ENCODE data around the gene XPO5. TPM values are rescaled to one million over a fixed set of nuclear protein-coding genes. Genes with fewer than 3 reads are reported as not detected.
A peak's percentile ranks its signal among the peaks of the same experiment; 100 is the strongest.

The XPO5 gene
- total RNA-seq, 1 experiment from 2014 or later = 57.9 TPM

DNA sequence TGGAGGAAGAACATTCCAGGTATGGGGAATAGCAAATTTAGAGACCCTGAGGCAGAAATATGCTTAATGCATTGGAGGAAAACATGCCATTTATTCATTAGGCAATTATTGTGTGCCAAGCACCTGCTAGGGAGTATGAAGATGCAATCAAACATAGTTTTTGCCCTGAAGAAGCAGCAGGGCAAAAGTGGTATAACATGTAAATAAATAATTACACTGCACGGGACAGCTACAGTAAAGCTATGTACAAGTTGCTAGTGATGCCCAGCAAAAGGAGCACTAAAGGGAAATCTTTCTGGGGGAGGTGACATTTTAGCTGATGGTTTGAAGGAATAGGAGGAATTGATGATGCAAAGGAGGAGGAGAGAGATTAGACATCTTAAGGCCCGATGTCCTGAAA lies 99.1 kb downstream of the XPO5 start:
- H3K27ac ChIP-seq (ENCODE audit: low read length) = no peak overlapping the region
- peak overlapping the region; percentile 94 for H3K4me2 ChIP-seq (ENCODE audit: low read depth, low read length, poor library complexity, severe bottlenecking)
- H3K4me3 ChIP-seq (ENCODE audit: low read length) = peak overlapping the region; percentile 95
- H3K27me3 ChIP-seq (ENCODE audit: low read length) = no peaks in the 10 kb centered on the region
- H3K9ac ChIP-seq (ENCODE audit: low read length) = peak overlapping the region; percentile 81
- H3K4me1 ChIP-seq (ENCODE audit: low read length) = peaks cover 32% of the 10 kb centered on the region
- H3K9me3 ChIP-seq (ENCODE audit: low read length) = no peaks in the 10 kb centered on the region
- no peaks in the 10 kb centered on the region for H3K9me2 ChIP-seq (replicated peaks; ENCODE audit: insufficient read depth, low read length)
- peaks cover 39% of the 10 kb centered on the region for H3K79me2 ChIP-seq (ENCODE audit: low read length)
- H4K20me1 ChIP-seq (ENCODE audit: insufficient read depth, low read depth, low read length) = no peaks in the 10 kb centered on the region
- no peaks in the 10 kb centered on the region for H3K36me3 ChIP-seq (ENCODE audit: insufficient read depth, low read length)
- H2AFZ ChIP-seq (ENCODE audit: low read length) = peak overlapping the region; percentile 30
- DNase-seq = no peak

DNA sequence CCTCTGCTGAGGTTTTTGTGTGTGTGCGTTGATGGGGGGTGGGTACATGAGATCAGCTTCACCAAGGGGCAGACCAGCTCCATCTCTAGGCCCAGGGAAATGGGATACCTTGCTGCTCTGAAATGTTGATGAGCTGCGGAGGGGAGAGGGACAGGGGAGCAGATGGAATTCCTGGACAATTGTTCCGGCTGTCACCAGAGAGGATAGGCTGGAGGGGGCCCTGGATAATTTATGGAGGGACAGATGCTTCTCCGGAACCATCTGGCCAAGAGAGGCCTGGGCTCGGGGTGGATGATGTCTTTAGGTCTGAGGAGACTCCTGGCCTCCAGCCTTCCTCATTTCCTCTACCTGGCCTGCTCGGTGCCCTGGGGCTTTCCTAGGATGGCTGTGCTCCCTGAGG lies 100.3 kb downstream of the XPO5 start:
- Histone ChIP-seq H3K36me3 (ENCODE audit: insufficient read depth, low read length) (no peaks in the 10 kb centered on the region), H3K9me2 (replicated peaks; ENCODE audit: insufficient read depth, low read length) (no peaks in the 10 kb centered on the region), H3K9me3 (ENCODE audit: low read length) (no peaks in the 10 kb centered on the region), H3K79me2 (ENCODE audit: low read length) (peaks cover 29% of the 10 kb centered on the region), H3K4me1 (ENCODE audit: low read length) (peaks cover 25% of the 10 kb centered on the region), H3K4me3 (ENCODE audit: low read length) (no peak overlapping the region), H3K4me2 (ENCODE audit: low read depth, low read length, poor library complexity, severe bottlenecking) (no peak overlapping the region), H4K20me1 (ENCODE audit: insufficient read depth, low read depth, low read length) (no peaks in the 10 kb centered on the region), H3K9ac (ENCODE audit: low read length) (no peak overlapping the region), H2AFZ (ENCODE audit: low read length) (no peak overlapping the region), H3K27ac (ENCODE audit: low read length) (no peak overlapping the region), H3K27me3 (ENCODE audit: low read length) (no peaks in the 10 kb centered on the region)
- DNase-seq = no peak

DNA sequence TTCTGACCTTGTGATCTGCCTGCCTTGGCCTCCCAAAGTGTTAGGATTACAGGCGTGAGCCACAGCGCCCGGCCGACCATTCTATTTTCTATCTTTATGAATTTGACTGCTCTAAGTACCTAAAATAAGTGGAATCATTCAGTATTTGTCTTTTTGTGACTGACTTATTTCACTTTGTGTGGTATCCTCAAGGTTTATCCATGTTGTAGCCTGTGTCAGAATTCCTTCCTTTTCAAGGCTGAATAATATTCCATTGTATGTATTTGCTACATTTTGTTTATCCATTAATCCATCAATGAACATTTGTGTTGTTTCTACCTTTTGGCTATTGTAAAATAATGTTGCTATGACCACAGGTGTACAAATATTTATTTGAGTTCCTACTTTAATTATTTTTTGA lies 103.3 kb downstream of the XPO5 start:
- peaks cover 1% of the 10 kb centered on the region for H3K79me2 ChIP-seq (ENCODE audit: low read length)
- H3K27ac ChIP-seq (ENCODE audit: low read length) = no peak overlapping the region
- peaks cover 6% of the 10 kb centered on the region for H3K4me1 ChIP-seq (ENCODE audit: low read length)
- H3K4me2 ChIP-seq (ENCODE audit: low read depth, low read length, poor library complexity, severe bottlenecking) = no peak overlapping the region
- no peaks in the 10 kb centered on the region for H3K9me2 ChIP-seq (replicated peaks; ENCODE audit: insufficient read depth, low read length)
- H3K27me3 ChIP-seq (ENCODE audit: low read length) = no peaks in the 10 kb centered on the region
- H3K9me3 ChIP-seq (ENCODE audit: low read length) = no peaks in the 10 kb centered on the region
- DNase-seq = no peak
- H4K20me1 ChIP-seq (ENCODE audit: insufficient read depth, low read depth, low read length) = no peaks in the 10 kb centered on the region
- H2AFZ ChIP-seq (ENCODE audit: low read length) = no peak overlapping the region
- no peak overlapping the region for H3K4me3 ChIP-seq (ENCODE audit: low read length)
- no peaks in the 10 kb centered on the region for H3K36me3 ChIP-seq (ENCODE audit: insufficient read depth, low read length)
- H3K9ac ChIP-seq (ENCODE audit: low read length) = no peak overlapping the region

Small RNAs within 50 kb of the gene (small RNA-seq; reads per million reads assigned to genes)
- gene RF00426 (not detected), gene RNU6-1113P (not detected)

Other genes starting within 250 kb of the XPO5 start
- gene ZNF318, start 206.4 kb downstream of the XPO5 start, total RNA-seq (2014; rRNA removed; shearing (Covaris generic); ENCODE audit: low replicate concordance) = 54.5 and 61.8 TPM in 2 replicates
- 33.5 and 44.4 TPM in 2 replicates for gene ABCC10, start 148.5 kb downstream of the XPO5 start, total RNA-seq (2014; rRNA removed; shearing (Covaris generic); ENCODE audit: low replicate concordance)
- 1.5 and 3.1 TPM in 2 replicates for gene DLK2, start 120.5 kb downstream of the XPO5 start, total RNA-seq (2014; rRNA removed; shearing (Covaris generic); ENCODE audit: low replicate concordance)
- gene TJAP1, start 98.5 kb downstream of the XPO5 start, total RNA-seq (2014; rRNA removed; shearing (Covaris generic); ENCODE audit: low replicate concordance) = 16.3 and 17.3 TPM in 2 replicates
- 0.19 and 0.69 TPM in 2 replicates for gene LRRC73, start 65.7 kb downstream of the XPO5 start, total RNA-seq (2014; rRNA removed; shearing (Covaris generic); ENCODE audit: low replicate concordance)
- 50.3 and 66.7 TPM in 2 replicates for gene YIPF3, start 59.1 kb downstream of the XPO5 start, total RNA-seq (2014; rRNA removed; shearing (Covaris generic); ENCODE audit: low replicate concordance)
- gene POLR1C, start 58.9 kb downstream of the XPO5 start, total RNA-seq (2014; rRNA removed; shearing (Covaris generic); ENCODE audit: low replicate concordance) = 50.0 and 59.4 TPM in 2 replicates
- 10.3 and 15.4 TPM in 2 replicates for gene POLH, start 147 bp upstream of the XPO5 start, total RNA-seq (2014; rRNA removed; shearing (Covaris generic); ENCODE audit: low replicate concordance)
- 70.3 and 72.3 TPM in 2 replicates for gene GTPBP2, start 53.2 kb upstream of the XPO5 start, total RNA-seq (2014; rRNA removed; shearing (Covaris generic); ENCODE audit: low replicate concordance)
- gene MAD2L1BP, start 59.8 kb upstream of the XPO5 start, total RNA-seq (2014; rRNA removed; shearing (Covaris generic); ENCODE audit: low replicate concordance) = 28.5 and 32.2 TPM in 2 replicates
- gene RSPH9, start 69.0 kb upstream of the XPO5 start, total RNA-seq (2014; rRNA removed; shearing (Covaris generic); ENCODE audit: low replicate concordance) = not detected in 2 replicates
- 53.2 and 82.4 TPM in 2 replicates for gene MRPS18A, start 111.8 kb upstream of the XPO5 start, total RNA-seq (2014; rRNA removed; shearing (Covaris generic); ENCODE audit: low replicate concordance)
- 146 and 217 TPM in 2 replicates for gene VEGFA, start 194.2 kb upstream of the XPO5 start, total RNA-seq (2014; rRNA removed; shearing (Covaris generic); ENCODE audit: low replicate concordance)